WTC11 (cell line): Measurements from ENCODE around the gene METRNL. TPM values are rescaled to one million over a fixed set of nuclear protein-coding genes. Genes with fewer than 3 reads are reported as not detected.

Experiments used
- ATAC-seq: fragments of 200-7000 bp; cut with Tn5 transposase; 2 replicates; pipeline ENCODE4 v1.10.0; 2021; ENCODE audit warnings: mild to moderate bottlenecking, moderate library complexity
- CTCF ChIA-PET: fragments of 300-600 bp; sonication (Branson Sonifier 250); formaldehyde crosslinking; loops from one replicate; lab custom pipeline; 2021; ENCODE audit warnings: antibody characterized with exemption; lab: Charles Lee
- POLR2A ChIA-PET: fragments of 350-600 bp; sonication (Branson Sonifier 250); formaldehyde crosslinking; loops from one replicate; lab custom pipeline; 2021; ENCODE audit warnings: antibody characterized with exemption; lab: Charles Lee
- DNase-seq: peaks from one replicate; pipeline ENCODE4 v3.0.0; 2021; ENCODE audit warnings: low spot score
- H3K27ac Mint-ChIP-seq: 2 replicates; pipeline ENCODE4 v1.8.0; 2021; ENCODE audit warnings: mixed read lengths
- H3K27me3 Mint-ChIP-seq: 2 replicates; pipeline ENCODE4 v1.8.0; 2021; ENCODE audit warnings: low read depth, mild to moderate bottlenecking, moderate library complexity, mixed read lengths
- H3K36me3 Mint-ChIP-seq: 2 replicates; pipeline ENCODE4 v1.8.0; 2021; ENCODE audit warnings: mixed read lengths
- H3K4me1 Mint-ChIP-seq: 2 replicates; pipeline ENCODE4 v1.8.0; 2022; ENCODE audit warnings: mixed read lengths
- H3K4me3 Mint-ChIP-seq: 2 replicates; pipeline ENCODE4 v1.8.0; 2021; ENCODE audit warnings: mild to moderate bottlenecking, moderate library complexity, mixed read lengths
- H3K9me3 Mint-ChIP-seq: 2 replicates; pipeline ENCODE4 v1.8.0; 2021; ENCODE audit warnings: mixed read lengths
- FOXP1 ChIP-seq: sonication (generic); formaldehyde crosslinking; IDR thresholded peaks from 2 replicates; pipeline ENCODE4 v1.8.0; 2022; ENCODE audit warnings: missing genetic modification reagents, mild to moderate bottlenecking, moderate library complexity, borderline replicate concordance
- GABPB1 ChIP-seq: sonication (generic); formaldehyde crosslinking; IDR thresholded peaks from 2 replicates; pipeline ENCODE4 v1.8.1; 2023; ENCODE audit warnings: mild to moderate bottlenecking, missing genetic modification reagents
- GTF2I ChIP-seq: fragments of 250-450 bp; sonication (Bioruptor Pico); conservative IDR thresholded peaks from 2 replicates; pipeline ENCODE4 v1.4.0; 2021; ENCODE audit warnings: mild to moderate bottlenecking
- JAZF1 ChIP-seq: fragments of 250-450 bp; sonication (Bioruptor Pico); IDR thresholded peaks from 2 replicates; pipeline ENCODE4 v1.9.0; 2021; ENCODE audit warnings: moderate library complexity, mild to moderate bottlenecking, inconsistent platforms
- NFATC4 ChIP-seq: fragments of 250-450 bp; sonication (Bioruptor Pico); IDR thresholded peaks from 2 replicates; pipeline ENCODE4 v1.9.0; 2021; ENCODE audit warnings: mild to moderate bottlenecking
- NFYB ChIP-seq: sonication (generic); formaldehyde crosslinking; conservative IDR thresholded peaks from 2 replicates; pipeline ENCODE4 v1.8.0; 2022; ENCODE audit warnings: low read depth, missing genetic modification reagents
- OVOL2 ChIP-seq: fragments of 250-450 bp; sonication (Bioruptor Pico); IDR thresholded peaks from 2 replicates; pipeline ENCODE4 v1.9.0; 2021; ENCODE audit warnings: mild to moderate bottlenecking, borderline replicate concordance
- TP53 ChIP-seq: sonication (generic); formaldehyde crosslinking; IDR thresholded peaks from 2 replicates; pipeline ENCODE4 v1.8.1; 2023; ENCODE audit warnings: mild to moderate bottlenecking, missing genetic modification reagents
- ZNF423 ChIP-seq: fragments of 250-450 bp; sonication (Bioruptor Pico); IDR thresholded peaks from 2 replicates; pipeline ENCODE4 v2.1.2; 2022; ENCODE audit warnings: mild to moderate bottlenecking, moderate library complexity
- total RNA-seq: library from RNA; stranded (reverse); gene quantifications from 3 replicates; pipeline ENCODE4 v1.2.3, GENCODE V29; 2021
- TF ChIP-seq, protein P1 (sequence below): sonication (generic); formaldehyde crosslinking; IDR thresholded peaks from 2 replicates; pipeline ENCODE4 v1.8.0; 2022; ENCODE audit warnings: mild to moderate bottlenecking, missing genetic modification reagents
- TF ChIP-seq, protein P2 (sequence below): sonication (generic); formaldehyde crosslinking; IDR thresholded peaks from 2 replicates; pipeline ENCODE4 v1.8.0; 2023; ENCODE audit warnings: missing genetic modification reagents, mild to moderate bottlenecking, borderline replicate concordance
- TF ChIP-seq, protein P3 (sequence below): sonication (generic); formaldehyde crosslinking; IDR thresholded peaks from 2 replicates; pipeline ENCODE4 v1.8.0; 2022; ENCODE audit warnings: missing genetic modification reagents
- TF ChIP-seq, protein P4 (sequence below): sonication (generic); formaldehyde crosslinking; IDR thresholded peaks from 2 replicates; pipeline ENCODE4 v1.8.1; 2022; ENCODE audit warnings: missing genetic modification reagents, borderline replicate concordance
- TF ChIP-seq, protein P5 (sequence below): sonication (generic); formaldehyde crosslinking; IDR thresholded peaks from 2 replicates; pipeline ENCODE4 v1.8.0; 2023; ENCODE audit warnings: mild to moderate bottlenecking, missing genetic modification reagents
- TF ChIP-seq, protein P6 (sequence below): fragments of 250-450 bp; sonication (Bioruptor Pico); IDR thresholded peaks from 2 replicates; pipeline ENCODE4 v1.9.0; 2021; ENCODE audit warnings: mild to moderate bottlenecking
- TF ChIP-seq, protein P7 (sequence below): sonication (generic); formaldehyde crosslinking; IDR thresholded peaks from 2 replicates; pipeline ENCODE4 v1.8.1; 2023; ENCODE audit warnings: mild to moderate bottlenecking, missing genetic modification reagents

METRNL gene
- total RNA-seq, 1 experiment from 2014 or later = 27.7 TPM

DNA sequence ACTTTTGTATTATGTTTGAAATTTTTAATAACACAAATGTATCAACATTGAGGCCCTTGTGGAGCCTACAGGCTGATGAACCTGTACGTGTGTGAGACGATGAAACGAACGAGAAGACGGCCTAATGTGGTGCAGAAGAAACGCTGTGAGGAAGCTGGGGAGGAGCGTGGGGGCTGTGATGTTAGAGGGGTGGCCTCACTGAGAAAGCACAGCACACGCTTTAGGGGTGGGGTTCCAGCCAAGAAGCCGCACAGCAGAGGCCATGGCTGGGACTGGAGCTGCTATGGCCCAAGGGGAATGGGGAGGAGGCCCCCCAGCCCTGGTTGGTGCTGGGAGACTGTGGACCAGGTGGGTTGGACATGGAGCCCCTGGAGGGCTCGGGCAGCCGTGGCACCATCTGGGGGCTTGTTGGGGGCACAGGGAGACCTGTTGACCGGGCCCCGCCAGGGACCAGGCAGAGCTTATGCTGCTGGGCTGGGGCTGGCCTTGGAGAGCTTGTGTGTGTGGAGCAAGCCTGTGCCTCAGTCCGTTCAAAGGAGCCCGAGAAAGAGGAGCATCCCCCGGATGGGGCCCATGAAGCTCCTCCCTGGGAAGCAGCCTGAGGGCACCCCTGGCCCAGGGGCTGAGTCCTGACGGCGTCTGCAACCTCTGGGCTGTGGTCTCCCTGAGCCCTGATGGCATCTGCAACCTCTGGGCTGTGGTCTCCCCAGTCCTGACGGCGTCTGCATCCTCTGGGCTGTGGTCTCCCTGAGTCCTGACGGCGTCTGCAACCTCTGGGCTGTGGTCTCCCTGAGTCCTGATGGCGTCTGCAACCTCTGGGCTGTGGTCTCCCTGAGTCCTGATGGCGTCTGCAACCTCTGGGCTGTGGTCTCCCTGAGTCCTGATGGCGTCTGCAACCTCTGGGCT lies 44.7 kb downstream of the METRNL start:
- no peak for DNase-seq
- CTCF ChIA-PET = interaction anchor here (1.1 kb wide), 1 partner anchor 206 kb away, joined by 3 read pairs; no protein-coding TSS in a partner anchor
- Mint-ChIP-seq H3K27ac (no peak overlapping the region), H3K4me3 (no peak overlapping the region), H3K27me3 (peaks cover 14% of the 10 kb centered on the region), H3K4me1 (peaks cover 19% of the 10 kb centered on the region), H3K36me3 (no peaks in the 10 kb centered on the region; the same call in 1 of the 2 replicates), H3K9me3 (no peaks in the 10 kb centered on the region)
- ATAC-seq = no peak
- POLR2A ChIA-PET = no interaction called here
- TF ChIP-seq, protein P1, sequence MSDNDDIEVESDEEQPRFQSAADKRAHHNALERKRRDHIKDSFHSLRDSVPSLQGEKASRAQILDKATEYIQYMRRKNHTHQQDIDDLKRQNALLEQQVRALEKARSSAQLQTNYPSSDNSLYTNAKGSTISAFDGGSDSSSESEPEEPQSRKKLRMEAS (CRISPR knock-in tag) = no peak
- TF ChIP-seq JAZF1 (CRISPR knock-in tag) (no peak), NFYB (CRISPR knock-in tag) (no peak), TP53 (CRISPR knock-in tag) (no peak), FOXP1 (CRISPR knock-in tag) (no peak), ZNF423 (no peak), GABPB1 (CRISPR knock-in tag) (no peak), OVOL2 (CRISPR knock-in tag) (no peak), GTF2I (CRISPR knock-in tag) (no peak), NFATC4 (CRISPR knock-in tag) (no peak)
- TF ChIP-seq, protein P2, sequence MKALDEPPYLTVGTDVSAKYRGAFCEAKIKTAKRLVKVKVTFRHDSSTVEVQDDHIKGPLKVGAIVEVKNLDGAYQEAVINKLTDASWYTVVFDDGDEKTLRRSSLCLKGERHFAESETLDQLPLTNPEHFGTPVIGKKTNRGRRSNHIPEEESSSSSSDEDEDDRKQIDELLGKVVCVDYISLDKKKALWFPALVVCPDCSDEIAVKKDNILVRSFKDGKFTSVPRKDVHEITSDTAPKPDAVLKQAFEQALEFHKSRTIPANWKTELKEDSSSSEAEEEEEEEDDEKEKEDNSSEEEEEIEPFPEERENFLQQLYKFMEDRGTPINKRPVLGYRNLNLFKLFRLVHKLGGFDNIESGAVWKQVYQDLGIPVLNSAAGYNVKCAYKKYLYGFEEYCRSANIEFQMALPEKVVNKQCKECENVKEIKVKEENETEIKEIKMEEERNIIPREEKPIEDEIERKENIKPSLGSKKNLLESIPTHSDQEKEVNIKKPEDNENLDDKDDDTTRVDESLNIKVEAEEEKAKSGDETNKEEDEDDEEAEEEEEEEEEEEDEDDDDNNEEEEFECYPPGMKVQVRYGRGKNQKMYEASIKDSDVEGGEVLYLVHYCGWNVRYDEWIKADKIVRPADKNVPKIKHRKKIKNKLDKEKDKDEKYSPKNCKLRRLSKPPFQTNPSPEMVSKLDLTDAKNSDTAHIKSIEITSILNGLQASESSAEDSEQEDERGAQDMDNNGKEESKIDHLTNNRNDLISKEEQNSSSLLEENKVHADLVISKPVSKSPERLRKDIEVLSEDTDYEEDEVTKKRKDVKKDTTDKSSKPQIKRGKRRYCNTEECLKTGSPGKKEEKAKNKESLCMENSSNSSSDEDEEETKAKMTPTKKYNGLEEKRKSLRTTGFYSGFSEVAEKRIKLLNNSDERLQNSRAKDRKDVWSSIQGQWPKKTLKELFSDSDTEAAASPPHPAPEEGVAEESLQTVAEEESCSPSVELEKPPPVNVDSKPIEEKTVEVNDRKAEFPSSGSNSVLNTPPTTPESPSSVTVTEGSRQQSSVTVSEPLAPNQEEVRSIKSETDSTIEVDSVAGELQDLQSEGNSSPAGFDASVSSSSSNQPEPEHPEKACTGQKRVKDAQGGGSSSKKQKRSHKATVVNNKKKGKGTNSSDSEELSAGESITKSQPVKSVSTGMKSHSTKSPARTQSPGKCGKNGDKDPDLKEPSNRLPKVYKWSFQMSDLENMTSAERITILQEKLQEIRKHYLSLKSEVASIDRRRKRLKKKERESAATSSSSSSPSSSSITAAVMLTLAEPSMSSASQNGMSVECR (CRISPR knock-in tag) = no peak
- TF ChIP-seq, protein P3, sequence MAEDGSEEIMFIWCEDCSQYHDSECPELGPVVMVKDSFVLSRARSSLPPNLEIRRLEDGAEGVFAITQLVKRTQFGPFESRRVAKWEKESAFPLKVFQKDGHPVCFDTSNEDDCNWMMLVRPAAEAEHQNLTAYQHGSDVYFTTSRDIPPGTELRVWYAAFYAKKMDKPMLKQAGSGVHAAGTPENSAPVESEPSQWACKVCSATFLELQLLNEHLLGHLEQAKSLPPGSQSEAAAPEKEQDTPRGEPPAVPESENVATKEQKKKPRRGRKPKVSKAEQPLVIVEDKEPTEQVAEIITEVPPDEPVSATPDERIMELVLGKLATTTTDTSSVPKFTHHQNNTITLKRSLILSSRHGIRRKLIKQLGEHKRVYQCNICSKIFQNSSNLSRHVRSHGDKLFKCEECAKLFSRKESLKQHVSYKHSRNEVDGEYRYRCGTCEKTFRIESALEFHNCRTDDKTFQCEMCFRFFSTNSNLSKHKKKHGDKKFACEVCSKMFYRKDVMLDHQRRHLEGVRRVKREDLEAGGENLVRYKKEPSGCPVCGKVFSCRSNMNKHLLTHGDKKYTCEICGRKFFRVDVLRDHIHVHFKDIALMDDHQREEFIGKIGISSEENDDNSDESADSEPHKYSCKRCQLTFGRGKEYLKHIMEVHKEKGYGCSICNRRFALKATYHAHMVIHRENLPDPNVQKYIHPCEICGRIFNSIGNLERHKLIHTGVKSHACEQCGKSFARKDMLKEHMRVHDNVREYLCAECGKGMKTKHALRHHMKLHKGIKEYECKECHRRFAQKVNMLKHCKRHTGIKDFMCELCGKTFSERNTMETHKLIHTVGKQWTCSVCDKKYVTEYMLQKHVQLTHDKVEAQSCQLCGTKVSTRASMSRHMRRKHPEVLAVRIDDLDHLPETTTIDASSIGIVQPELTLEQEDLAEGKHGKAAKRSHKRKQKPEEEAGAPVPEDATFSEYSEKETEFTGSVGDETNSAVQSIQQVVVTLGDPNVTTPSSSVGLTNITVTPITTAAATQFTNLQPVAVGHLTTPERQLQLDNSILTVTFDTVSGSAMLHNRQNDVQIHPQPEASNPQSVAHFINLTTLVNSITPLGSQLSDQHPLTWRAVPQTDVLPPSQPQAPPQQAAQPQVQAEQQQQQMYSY = no peak
- TF ChIP-seq, protein P4, sequence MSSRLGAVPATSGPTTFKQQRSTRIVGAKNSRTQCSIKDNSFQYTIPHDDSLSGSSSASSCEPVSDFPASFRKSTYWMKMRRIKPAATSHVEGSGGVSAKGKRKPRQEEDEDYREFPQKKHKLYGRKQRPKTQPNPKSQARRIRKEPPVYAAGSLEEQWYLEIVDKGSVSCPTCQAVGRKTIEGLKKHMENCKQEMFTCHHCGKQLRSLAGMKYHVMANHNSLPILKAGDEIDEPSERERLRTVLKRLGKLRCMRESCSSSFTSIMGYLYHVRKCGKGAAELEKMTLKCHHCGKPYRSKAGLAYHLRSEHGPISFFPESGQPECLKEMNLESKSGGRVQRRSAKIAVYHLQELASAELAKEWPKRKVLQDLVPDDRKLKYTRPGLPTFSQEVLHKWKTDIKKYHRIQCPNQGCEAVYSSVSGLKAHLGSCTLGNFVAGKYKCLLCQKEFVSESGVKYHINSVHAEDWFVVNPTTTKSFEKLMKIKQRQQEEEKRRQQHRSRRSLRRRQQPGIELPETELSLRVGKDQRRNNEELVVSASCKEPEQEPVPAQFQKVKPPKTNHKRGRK (CRISPR knock-in tag) = no peak
- TF ChIP-seq, protein P5, sequence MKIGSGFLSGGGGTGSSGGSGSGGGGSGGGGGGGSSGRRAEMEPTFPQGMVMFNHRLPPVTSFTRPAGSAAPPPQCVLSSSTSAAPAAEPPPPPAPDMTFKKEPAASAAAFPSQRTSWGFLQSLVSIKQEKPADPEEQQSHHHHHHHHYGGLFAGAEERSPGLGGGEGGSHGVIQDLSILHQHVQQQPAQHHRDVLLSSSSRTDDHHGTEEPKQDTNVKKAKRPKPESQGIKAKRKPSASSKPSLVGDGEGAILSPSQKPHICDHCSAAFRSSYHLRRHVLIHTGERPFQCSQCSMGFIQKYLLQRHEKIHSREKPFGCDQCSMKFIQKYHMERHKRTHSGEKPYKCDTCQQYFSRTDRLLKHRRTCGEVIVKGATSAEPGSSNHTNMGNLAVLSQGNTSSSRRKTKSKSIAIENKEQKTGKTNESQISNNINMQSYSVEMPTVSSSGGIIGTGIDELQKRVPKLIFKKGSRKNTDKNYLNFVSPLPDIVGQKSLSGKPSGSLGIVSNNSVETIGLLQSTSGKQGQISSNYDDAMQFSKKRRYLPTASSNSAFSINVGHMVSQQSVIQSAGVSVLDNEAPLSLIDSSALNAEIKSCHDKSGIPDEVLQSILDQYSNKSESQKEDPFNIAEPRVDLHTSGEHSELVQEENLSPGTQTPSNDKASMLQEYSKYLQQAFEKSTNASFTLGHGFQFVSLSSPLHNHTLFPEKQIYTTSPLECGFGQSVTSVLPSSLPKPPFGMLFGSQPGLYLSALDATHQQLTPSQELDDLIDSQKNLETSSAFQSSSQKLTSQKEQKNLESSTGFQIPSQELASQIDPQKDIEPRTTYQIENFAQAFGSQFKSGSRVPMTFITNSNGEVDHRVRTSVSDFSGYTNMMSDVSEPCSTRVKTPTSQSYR (CRISPR knock-in tag) = no peak
- TF ChIP-seq, protein P6, sequence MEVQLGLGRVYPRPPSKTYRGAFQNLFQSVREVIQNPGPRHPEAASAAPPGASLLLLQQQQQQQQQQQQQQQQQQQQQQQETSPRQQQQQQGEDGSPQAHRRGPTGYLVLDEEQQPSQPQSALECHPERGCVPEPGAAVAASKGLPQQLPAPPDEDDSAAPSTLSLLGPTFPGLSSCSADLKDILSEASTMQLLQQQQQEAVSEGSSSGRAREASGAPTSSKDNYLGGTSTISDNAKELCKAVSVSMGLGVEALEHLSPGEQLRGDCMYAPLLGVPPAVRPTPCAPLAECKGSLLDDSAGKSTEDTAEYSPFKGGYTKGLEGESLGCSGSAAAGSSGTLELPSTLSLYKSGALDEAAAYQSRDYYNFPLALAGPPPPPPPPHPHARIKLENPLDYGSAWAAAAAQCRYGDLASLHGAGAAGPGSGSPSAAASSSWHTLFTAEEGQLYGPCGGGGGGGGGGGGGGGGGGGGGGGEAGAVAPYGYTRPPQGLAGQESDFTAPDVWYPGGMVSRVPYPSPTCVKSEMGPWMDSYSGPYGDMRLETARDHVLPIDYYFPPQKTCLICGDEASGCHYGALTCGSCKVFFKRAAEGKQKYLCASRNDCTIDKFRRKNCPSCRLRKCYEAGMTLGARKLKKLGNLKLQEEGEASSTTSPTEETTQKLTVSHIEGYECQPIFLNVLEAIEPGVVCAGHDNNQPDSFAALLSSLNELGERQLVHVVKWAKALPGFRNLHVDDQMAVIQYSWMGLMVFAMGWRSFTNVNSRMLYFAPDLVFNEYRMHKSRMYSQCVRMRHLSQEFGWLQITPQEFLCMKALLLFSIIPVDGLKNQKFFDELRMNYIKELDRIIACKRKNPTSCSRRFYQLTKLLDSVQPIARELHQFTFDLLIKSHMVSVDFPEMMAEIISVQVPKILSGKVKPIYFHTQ (CRISPR knock-in tag) = no peak
- TF ChIP-seq, protein P7, sequence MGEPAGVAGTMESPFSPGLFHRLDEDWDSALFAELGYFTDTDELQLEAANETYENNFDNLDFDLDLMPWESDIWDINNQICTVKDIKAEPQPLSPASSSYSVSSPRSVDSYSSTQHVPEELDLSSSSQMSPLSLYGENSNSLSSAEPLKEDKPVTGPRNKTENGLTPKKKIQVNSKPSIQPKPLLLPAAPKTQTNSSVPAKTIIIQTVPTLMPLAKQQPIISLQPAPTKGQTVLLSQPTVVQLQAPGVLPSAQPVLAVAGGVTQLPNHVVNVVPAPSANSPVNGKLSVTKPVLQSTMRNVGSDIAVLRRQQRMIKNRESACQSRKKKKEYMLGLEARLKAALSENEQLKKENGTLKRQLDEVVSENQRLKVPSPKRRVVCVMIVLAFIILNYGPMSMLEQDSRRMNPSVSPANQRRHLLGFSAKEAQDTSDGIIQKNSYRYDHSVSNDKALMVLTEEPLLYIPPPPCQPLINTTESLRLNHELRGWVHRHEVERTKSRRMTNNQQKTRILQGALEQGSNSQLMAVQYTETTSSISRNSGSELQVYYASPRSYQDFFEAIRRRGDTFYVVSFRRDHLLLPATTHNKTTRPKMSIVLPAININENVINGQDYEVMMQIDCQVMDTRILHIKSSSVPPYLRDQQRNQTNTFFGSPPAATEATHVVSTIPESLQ (CRISPR knock-in tag) = no peak
